ENCODE data around the gene CCL28.

DNA sequence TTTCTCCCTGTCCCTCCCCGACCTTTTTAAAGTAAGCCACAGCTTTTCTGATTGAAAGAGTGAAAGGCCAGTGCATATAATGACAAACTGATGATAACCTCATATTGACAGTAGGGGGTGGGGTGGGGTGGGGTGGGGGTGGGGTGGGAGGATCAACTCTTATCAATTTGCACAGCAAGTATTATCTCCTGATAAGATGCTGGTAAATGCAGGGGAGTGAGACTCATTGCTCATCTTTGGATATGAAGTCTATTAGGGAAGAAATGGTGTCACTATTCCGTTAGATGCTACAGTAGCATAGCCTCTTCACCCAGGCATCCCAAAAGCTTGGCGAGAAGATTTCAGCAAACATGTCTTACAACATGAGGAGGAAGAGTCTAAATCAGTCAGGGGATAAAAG lies 60.1 kb downstream of the CCL28 start:
- no peak for TF ChIP-seq POLR2A (IDR thresholded peaks at IDR 0.05)
- TF ChIP-seq, protein P1, sequence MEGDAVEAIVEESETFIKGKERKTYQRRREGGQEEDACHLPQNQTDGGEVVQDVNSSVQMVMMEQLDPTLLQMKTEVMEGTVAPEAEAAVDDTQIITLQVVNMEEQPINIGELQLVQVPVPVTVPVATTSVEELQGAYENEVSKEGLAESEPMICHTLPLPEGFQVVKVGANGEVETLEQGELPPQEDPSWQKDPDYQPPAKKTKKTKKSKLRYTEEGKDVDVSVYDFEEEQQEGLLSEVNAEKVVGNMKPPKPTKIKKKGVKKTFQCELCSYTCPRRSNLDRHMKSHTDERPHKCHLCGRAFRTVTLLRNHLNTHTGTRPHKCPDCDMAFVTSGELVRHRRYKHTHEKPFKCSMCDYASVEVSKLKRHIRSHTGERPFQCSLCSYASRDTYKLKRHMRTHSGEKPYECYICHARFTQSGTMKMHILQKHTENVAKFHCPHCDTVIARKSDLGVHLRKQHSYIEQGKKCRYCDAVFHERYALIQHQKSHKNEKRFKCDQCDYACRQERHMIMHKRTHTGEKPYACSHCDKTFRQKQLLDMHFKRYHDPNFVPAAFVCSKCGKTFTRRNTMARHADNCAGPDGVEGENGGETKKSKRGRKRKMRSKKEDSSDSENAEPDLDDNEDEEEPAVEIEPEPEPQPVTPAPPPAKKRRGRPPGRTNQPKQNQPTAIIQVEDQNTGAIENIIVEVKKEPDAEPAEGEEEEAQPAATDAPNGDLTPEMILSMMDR (IDR thresholded peaks at IDR 0.05), result no peak

All from lower leg skin (tissue), 3 donors.